ENCODE measurements around the gene SLC15A3. TPM values are rescaled to one million over a fixed set of nuclear protein-coding genes. Genes with fewer than 3 reads are reported as not detected.

SLC15A3 gene
- total RNA-seq, 4 donors from 2014 or later: 32.2 to 94.4 (median 64.8) TPM

DNA sequence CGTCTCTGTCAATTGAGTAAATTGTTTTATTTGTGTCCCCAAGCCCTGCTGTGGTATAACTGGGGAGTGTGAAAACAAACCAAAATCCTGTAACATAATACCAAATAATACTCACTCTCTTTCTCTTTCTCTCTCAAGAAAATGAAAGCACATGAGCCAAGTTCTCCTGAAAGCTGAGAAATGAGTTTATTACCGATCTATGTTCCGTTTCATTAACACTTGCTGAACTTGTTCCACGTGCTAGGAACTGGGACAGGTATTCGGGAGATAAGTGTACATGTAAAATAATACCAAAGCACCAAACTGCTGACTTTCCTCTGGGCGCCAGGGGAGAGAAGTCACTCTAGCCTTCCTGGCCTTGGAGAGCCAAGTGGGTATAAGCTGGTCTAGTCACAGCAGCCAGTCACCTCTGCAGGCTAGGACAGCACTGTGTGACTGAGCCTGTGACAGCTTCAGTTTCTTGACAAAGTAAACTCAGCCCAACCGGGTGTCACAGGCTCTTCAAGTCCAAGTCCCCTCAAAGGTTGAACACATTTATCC, 42.6 kb upstream of the SLC15A3 start:
- TF ChIP-seq EP300 (IDR thresholded peaks at IDR 0.05): no peak
- TF ChIP-seq, protein P1, sequence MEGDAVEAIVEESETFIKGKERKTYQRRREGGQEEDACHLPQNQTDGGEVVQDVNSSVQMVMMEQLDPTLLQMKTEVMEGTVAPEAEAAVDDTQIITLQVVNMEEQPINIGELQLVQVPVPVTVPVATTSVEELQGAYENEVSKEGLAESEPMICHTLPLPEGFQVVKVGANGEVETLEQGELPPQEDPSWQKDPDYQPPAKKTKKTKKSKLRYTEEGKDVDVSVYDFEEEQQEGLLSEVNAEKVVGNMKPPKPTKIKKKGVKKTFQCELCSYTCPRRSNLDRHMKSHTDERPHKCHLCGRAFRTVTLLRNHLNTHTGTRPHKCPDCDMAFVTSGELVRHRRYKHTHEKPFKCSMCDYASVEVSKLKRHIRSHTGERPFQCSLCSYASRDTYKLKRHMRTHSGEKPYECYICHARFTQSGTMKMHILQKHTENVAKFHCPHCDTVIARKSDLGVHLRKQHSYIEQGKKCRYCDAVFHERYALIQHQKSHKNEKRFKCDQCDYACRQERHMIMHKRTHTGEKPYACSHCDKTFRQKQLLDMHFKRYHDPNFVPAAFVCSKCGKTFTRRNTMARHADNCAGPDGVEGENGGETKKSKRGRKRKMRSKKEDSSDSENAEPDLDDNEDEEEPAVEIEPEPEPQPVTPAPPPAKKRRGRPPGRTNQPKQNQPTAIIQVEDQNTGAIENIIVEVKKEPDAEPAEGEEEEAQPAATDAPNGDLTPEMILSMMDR (IDR thresholded peaks at IDR 0.05): no peak
- TF ChIP-seq POLR2A (IDR thresholded peaks at IDR 0.05): no peak
- Histone ChIP-seq H3K27me3 (peaks cover 0 to 8% of the 10 kb centered on the region in 2 donors), H3K27ac (no peak overlapping the region), H3K4me3 (no peak overlapping the region), H3K4me1 (no peaks in the 10 kb centered on the region), H3K36me3 (no peaks in the 10 kb centered on the region), H3K9me3 (no peaks in the 10 kb centered on the region)
- WGBS, 2 donors: 62 to 63% methylated on average over 7 of the region's 7 CpGs
- DNase-seq (ENCODE audit: low spot score in 2 of 2): no peak

DNA sequence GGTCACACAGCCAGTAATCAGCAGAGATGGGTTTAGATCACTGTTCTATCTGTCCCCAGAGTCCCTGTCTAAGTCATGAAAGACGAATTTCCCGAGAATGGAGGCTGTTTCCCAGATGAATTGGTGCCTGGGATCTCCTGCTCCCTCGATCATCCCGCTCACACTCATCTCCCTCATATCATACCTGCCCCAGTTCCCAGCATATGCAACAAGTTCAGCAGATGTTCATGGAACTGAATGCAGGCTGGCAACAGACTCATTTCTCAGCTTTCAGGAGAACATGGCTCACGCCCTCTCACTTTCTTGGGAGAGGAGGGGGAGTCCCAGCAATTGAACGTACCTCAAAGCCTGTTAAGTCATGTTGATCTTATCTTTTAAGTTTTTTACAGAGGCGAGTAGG, 41.6 kb upstream of the SLC15A3 start:
- TF ChIP-seq, protein P1 (IDR thresholded peaks at IDR 0.05): no peak
- TF ChIP-seq POLR2A (IDR thresholded peaks at IDR 0.05) (no peak), EP300 (IDR thresholded peaks at IDR 0.05) (no peak)
- no peak for DNase-seq (ENCODE audit: low spot score in 2 of 2)
- Histone ChIP-seq H3K4me1 (no peaks in the 10 kb centered on the region), H3K36me3 (no peaks in the 10 kb centered on the region), H3K4me3 (no peak overlapping the region), H3K9me3 (no peaks in the 10 kb centered on the region), H3K27ac (no peak overlapping the region), H3K27me3 (peaks cover 0 to 8% of the 10 kb centered on the region in 2 donors)
- WGBS, 2 donors: 71 to 74% methylated on average over 7 of the region's 7 CpGs

DNA sequence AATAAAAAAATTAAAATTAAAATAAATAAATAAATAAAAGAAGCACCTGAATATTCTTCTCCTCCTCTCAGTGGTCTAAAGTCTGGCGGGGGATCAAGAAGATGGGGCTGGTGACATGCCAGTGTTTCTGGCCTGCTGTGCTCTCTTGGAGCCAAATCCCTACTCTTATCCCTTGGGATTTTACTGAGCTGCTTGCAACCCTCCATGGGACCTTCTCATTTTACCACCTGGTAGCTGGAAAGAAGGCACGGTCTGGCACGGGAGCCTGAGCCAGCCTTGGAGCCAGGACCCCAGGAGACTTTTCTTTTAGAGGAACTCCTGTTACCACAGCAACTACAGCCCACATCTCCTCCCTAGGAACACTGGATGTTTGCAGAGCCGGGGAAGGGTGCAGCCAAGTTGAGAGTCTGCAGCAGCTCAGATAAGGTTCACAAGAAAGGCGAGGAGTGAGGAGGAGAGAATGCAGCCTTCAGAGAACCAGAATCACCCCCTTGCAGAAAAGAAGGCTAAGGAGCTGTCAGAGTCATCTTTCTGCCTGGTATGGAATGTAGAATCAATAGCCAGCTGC, 41.0 kb upstream of the SLC15A3 start:
- H3K36me3 ChIP-seq: no peaks in the 10 kb centered on the region
- no peaks in the 10 kb centered on the region for H3K4me1 ChIP-seq
- no peak for DNase-seq (ENCODE audit: low spot score in 2 of 2)
- TF ChIP-seq EP300 (IDR thresholded peaks at IDR 0.05) (no peak), POLR2A (IDR thresholded peaks at IDR 0.05) (no peak)
- TF ChIP-seq, protein P1 (IDR thresholded peaks at IDR 0.05): no peak
- no peak overlapping the region for H3K27ac ChIP-seq
- H3K9me3 ChIP-seq: no peaks in the 10 kb centered on the region
- peaks cover 0 to 8% of the 10 kb centered on the region in 2 donors for H3K27me3 ChIP-seq
- 44 to 52% methylated on average over 5 of the region's 5 CpGs for WGBS, 2 donors
- no peak overlapping the region for H3K4me3 ChIP-seq

DNA sequence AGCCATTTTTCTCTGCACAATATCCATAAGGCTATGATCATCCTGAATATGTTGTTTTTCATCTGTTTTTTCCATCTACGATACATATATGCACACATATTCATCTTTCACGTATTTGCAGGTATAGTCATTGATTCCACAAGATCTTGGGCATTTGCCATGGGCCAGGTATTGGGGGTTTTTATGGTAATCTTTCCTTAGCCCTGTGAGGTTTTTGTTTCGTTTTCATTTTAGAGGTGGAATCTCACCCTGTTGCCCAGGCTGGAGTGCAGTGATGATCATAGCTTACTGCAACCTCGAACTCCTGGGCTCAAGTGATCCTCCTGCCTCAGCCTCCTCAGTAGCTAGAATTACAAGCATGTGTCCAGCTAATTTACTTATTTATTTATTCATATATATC, 39.5 kb upstream of the SLC15A3 start:
- WGBS, 2 donors: 92 to 93% methylated on average over 4 of the region's 4 CpGs
- H3K4me3 ChIP-seq: no peak overlapping the region
- no peak for TF ChIP-seq EP300 (IDR thresholded peaks at IDR 0.05)

DNA sequence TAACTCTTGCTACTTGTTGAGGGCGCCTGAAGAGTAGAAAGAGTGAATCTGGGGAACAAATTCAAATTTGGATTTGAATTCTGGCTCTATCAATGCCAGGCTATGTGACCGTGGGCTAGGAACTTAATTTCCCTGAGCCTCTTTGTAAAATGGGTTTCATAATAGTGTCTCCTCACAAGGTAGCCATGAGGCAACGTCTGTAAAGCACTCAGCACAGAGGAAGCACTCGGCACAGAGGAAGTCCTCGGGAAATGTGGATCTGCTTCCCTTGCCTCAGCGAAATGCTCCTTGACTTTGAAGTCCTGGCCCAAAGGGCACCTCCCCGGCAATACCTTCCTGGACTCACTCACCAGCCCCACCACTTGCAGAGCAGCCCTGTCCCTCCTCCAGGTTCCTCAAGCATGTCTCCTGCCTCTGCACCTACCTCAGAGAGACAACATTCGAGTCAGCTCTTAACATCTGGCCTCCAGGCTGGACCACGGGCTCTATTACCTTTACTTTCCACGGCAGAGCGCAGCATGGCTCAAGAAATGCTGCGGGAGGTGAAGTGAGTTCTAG, 37.2 kb upstream of the SLC15A3 start:
- Histone ChIP-seq H3K4me3 (no peak overlapping the region), H3K9me3 (no peaks in the 10 kb centered on the region), H3K27ac (no peak overlapping the region), H3K4me1 (no peaks in the 10 kb centered on the region), H3K36me3 (no peaks in the 10 kb centered on the region), H3K27me3 (peaks cover 0 to 8% of the 10 kb centered on the region in 2 donors)
- TF ChIP-seq, protein P1 (IDR thresholded peaks at IDR 0.05): no peak
- TF ChIP-seq POLR2A (IDR thresholded peaks at IDR 0.05) (no peak), EP300 (IDR thresholded peaks at IDR 0.05) (no peak)
- 53 to 66% methylated on average over 12 of the region's 12 CpGs for WGBS, 2 donors
- DNase-seq (ENCODE audit: low spot score in 2 of 2): no peak

More for the DNA sequence above, 39.5 kb upstream of the SLC15A3 start:
- H3K27ac ChIP-seq: no peak overlapping the region
- peaks cover 0 to 8% of the 10 kb centered on the region in 2 donors for H3K27me3 ChIP-seq
- no peak for DNase-seq (ENCODE audit: low spot score in 2 of 2)
- no peaks in the 10 kb centered on the region for H3K9me3 ChIP-seq
- no peaks in the 10 kb centered on the region for H3K36me3 ChIP-seq
- no peaks in the 10 kb centered on the region for H3K4me1 ChIP-seq
